Stimulated activated CD4-positive, alpha-beta T cell treated with anti-CD3 and anti-CD28 coated beads, Interleukin-15, amount 100 ng/mL, for 24 hours (primary cell): ENCODE data around the gene MYL10.
"Not testable (repeated sequence)": the region's sequence is repeated elsewhere in the genome, so short reads cannot be mapped to it uniquely, and the experiment has no call there.

Experiments
- DNase-seq: peaks from one replicate; pipeline ENCODE4 v3.0.0-alpha.2; 2020

Gene MYL10

GRCh38 chr7:101650579-101651081, 21.5 kb upstream of the MYL10 start:
- no peak for DNase-seq

GRCh38 chr7:101647876-101648275, 18.8 kb upstream of the MYL10 start:
- not testable (repeated sequence) for DNase-seq

- no peak for DNase-seq
Observed at GRCh38 chr7:101645951-101646350, 16.9 kb upstream of the MYL10 start.

- DNase-seq, result no peak
Observed at GRCh38 chr7:101644879-101645278, 15.8 kb upstream of the MYL10 start.

GRCh38 chr7:101639127-101639526, 10.0 kb upstream of the MYL10 start:
- not testable (repeated sequence) for DNase-seq

GRCh38 chr7:101636822-101637623, 7.9 kb upstream of the MYL10 start:
- DNase-seq, result no peak

- DNase-seq, result no peak
Observed at GRCh38 chr7:101635484-101635883, 6.4 kb upstream of the MYL10 start.

GRCh38 chr7:101634196-101634717, 5.2 kb upstream of the MYL10 start:
- DNase-seq, result no peak

GRCh38 chr7:101633511-101633910, 4.4 kb upstream of the MYL10 start:
- DNase-seq, result no peak

GRCh38 chr7:101632641-101633040, 3.5 kb upstream of the MYL10 start:
- no peak for DNase-seq

GRCh38 chr7:101631224-101631714, 2.2 kb upstream of the MYL10 start:
- no peak for DNase-seq

GRCh38 chr7:101630591-101630990, 1.5 kb upstream of the MYL10 start:
- DNase-seq, result no peak

- DNase-seq, result no peak
Observed at GRCh38 chr7:101628522-101628921, 574 bp downstream of the MYL10 start.

GRCh38 chr7:101626758-101627157, 2.3 kb downstream of the MYL10 start:
- DNase-seq, result no peak

- DNase-seq, result no peak
Observed at GRCh38 chr7:101626069-101626671, 2.9 kb downstream of the MYL10 start.

GRCh38 chr7:101625031-101625791, 3.9 kb downstream of the MYL10 start:
- no peak for DNase-seq

- DNase-seq, result no peak
Observed at GRCh38 chr7:101624246-101625001, 4.7 kb downstream of the MYL10 start.

- DNase-seq, result no peak
Observed at GRCh38 chr7:101622609-101623173, 6.4 kb downstream of the MYL10 start.

GRCh38 chr7:101620991-101621390, 8.1 kb downstream of the MYL10 start:
- DNase-seq, result no peak

- no peak for DNase-seq
Observed at GRCh38 chr7:101620395-101620794, 8.7 kb downstream of the MYL10 start.

- no peak for DNase-seq
Observed at GRCh38 chr7:101618916-101619315, 10.2 kb downstream of the MYL10 start.

GRCh38 chr7:101618207-101618839, 10.8 kb downstream of the MYL10 start:
- DNase-seq, result no peak
